ENCODE measurements around the gene CFAP69.
"Not testable (repeated sequence)": the region's sequence is repeated elsewhere in the genome, so short reads cannot be mapped to it uniquely, and the experiment has no call there.

CFAP69 gene

DNA sequence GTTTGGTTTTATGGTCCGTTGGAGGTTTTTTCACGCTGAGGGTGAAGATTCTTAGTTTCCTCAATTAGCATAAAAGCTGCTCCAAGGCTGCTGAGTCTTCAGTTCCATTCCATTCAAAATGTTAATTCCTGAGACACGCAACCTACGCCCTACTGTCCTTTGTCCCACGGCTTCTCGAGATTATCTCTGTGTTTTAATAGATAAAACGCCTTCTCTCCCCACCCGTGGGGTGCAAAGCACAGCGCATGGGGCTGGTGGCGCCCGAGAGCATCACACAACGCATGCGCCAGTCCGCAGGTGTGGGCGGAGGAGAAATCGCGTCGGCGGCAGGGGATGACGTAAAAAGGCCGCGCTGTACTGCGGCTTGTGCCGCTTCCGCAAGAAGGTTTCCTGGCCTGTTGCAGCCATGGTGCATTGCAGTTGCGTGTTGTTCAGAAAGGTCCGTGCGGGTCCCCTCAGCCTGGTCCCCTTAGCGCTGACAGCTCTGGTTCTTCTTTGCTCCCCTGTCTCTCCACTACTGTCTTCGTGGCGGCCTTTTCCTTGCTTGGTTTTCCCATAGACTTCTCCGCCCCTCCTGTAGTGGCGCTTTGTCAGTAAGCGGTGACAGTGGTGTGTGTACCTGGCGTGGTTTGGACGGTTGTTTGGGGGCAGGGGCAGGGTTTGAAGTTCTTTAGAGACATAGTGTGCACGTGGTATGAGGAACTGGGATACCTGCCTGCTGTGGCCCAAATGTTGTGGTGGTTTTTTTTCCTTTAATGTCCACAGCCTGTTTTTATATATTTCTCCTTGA, 101.6 kb downstream of the CFAP69 start, which contains the start of gene GTPBP10:
Gene GTPBP10, plus strand, starts transcription at position 381 of the 790 bp plus-strand sequence. Its CDS starts 26 bp downstream, at position 407.
- DNase-seq = peak; percentile 95

GRCh38 chr7:90347759-90348158, 102.8 kb downstream of the CFAP69 start:
- no peak for DNase-seq

DNA sequence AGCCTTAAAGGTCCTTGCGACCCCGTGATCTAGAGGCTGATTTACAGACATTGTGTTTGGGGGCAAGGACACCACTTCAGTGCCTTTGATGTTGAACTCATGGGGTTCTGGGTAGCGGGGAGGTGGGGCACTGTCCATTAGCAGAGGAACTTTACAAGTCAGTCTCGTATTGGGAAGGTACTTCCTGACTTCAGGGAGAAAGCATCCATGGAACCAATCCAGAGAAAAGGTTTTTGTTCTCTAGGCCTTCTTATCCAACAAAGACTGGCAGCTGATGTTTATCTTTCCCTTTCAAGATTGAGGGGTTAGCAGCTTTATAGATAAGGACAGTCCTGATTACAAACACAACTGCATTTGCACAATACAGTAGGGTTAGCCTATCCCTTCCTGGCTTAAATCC, 104.3 kb downstream of the CFAP69 start:
- no peak for DNase-seq

GRCh38 chr7:90350032-90350431, 105.1 kb downstream of the CFAP69 start:
- DNase-seq = not testable (repeated sequence)

- no peak for DNase-seq
Measured at GRCh38 chr7:90351987-90352386, 107.0 kb downstream of the CFAP69 start.
